Measurements from ENCODE around the gene RPAP2. TPM values are rescaled to one million over a fixed set of nuclear protein-coding genes. Genes with fewer than 3 reads are reported as not detected.
"Not testable (repeated sequence)": the region's sequence is repeated elsewhere in the genome, so short reads cannot be mapped to it uniquely, and the experiment has no call there.

RPAP2 gene
- total and polyA plus RNA-seq, 7 experiments from 2014 or later, result 21.3 to 50.7 (median 29.6) TPM

GRCh38 chr1:92424381-92424780 is 125.5 kb downstream of the RPAP2 start:
- H3K9me3 Mint-ChIP-seq, result peaks cover 0 to 2% (median 0%) of the 10 kb centered on the region in 11 donors
- no peak overlapping the region for H3K4me3 Mint-ChIP-seq
- H3K36me3 Mint-ChIP-seq, result peaks cover 0 to 2% (median 0%) of the 10 kb centered on the region in 5 donors
- Histone ChIP-seq H3K9me3 (ENCODE audit: control insufficient read depth in 2 of 3, low read length in 3 of 3) (no peaks in the 10 kb centered on the region), H3K4me1 (ENCODE audit: control insufficient read depth in 2 of 2, insufficient read depth in 2 of 2, low read length in 2 of 2) (no peaks in the 10 kb centered on the region), H3K27me3 (ENCODE audit: control insufficient read depth in 2 of 2, insufficient read depth in 2 of 2, low read length in 2 of 2) (no peaks in the 10 kb centered on the region), H3K4me3 (ENCODE audit: low read length) (no peak overlapping the region), H3K27ac (ENCODE audit: low read depth, low read length) (no peak overlapping the region), H3K36me3 (ENCODE audit: control insufficient read depth in 2 of 3, insufficient read depth in 3 of 3, low read length in 3 of 3) (no peaks in the 10 kb centered on the region)
- peaks cover 0 to 8% (median 0%) of the 10 kb centered on the region in 7 donors for H3K4me1 Mint-ChIP-seq
- POLR2A ChIA-PET, result no interaction called here
- ATAC-seq (no peak), DNase-seq (no peak)
- no peaks in the 10 kb centered on the region for H3K27me3 Mint-ChIP-seq
- CTCF ChIA-PET, result no interaction called here
- peak overlapping the region in 2 of 9 donors; percentile 28 to 66 for H3K27ac Mint-ChIP-seq
- intact Hi-C loops (cut with micrococcal nuclease), result no loop called here

GRCh38 chr1:92425617-92426016 is 126.8 kb downstream of the RPAP2 start:
- ChIA-PET CTCF (no interaction called here), POLR2A (no interaction called here)
- no peak for DNase-seq
- H3K4me3 Mint-ChIP-seq, result no peak overlapping the region
- Histone ChIP-seq H3K9me3 (ENCODE audit: control insufficient read depth in 2 of 3, low read length in 3 of 3) (no peaks in the 10 kb centered on the region), H3K27ac (ENCODE audit: low read depth, low read length) (no peak overlapping the region), H3K4me3 (ENCODE audit: low read length) (no peak overlapping the region), H3K27me3 (ENCODE audit: control insufficient read depth in 2 of 2, insufficient read depth in 2 of 2, low read length in 2 of 2) (no peaks in the 10 kb centered on the region), H3K36me3 (ENCODE audit: control insufficient read depth in 2 of 3, insufficient read depth in 3 of 3, low read length in 3 of 3) (no peaks in the 10 kb centered on the region), H3K4me1 (ENCODE audit: control insufficient read depth in 2 of 2, insufficient read depth in 2 of 2, low read length in 2 of 2) (no peaks in the 10 kb centered on the region)
- H3K36me3 Mint-ChIP-seq, result peaks cover 0 to 2% (median 0%) of the 10 kb centered on the region in 5 donors
- H3K27me3 Mint-ChIP-seq, result no peaks in the 10 kb centered on the region
- peaks cover 0 to 2% (median 0%) of the 10 kb centered on the region in 11 donors for H3K9me3 Mint-ChIP-seq
- intact Hi-C loops (cut with micrococcal nuclease), result no loop called here
- H3K4me1 Mint-ChIP-seq, result peaks cover 0 to 8% (median 0%) of the 10 kb centered on the region in 7 donors
- peak overlapping the region in 2 of 9 donors; percentile 3 to 29 for H3K27ac Mint-ChIP-seq
- ATAC-seq, result no peak

- no peak overlapping the region for H3K4me3 ChIP-seq (ENCODE audit: low read length)
- H3K36me3 ChIP-seq (ENCODE audit: control insufficient read depth in 2 of 3, insufficient read depth in 3 of 3, low read length in 3 of 3), result no peaks in the 10 kb centered on the region
- ChIA-PET CTCF (interaction anchor here (0.7 kb wide), 1 partner anchor 30 kb away, joined by 3 read pairs; no protein-coding TSS in a partner anchor), POLR2A (interaction anchor here (0.6 kb wide), 1 partner anchor 9 kb away, joined by 5 read pairs; no protein-coding TSS in a partner anchor)
- ATAC-seq, result no peak
- H3K4me1 ChIP-seq (ENCODE audit: control insufficient read depth in 2 of 2, insufficient read depth in 2 of 2, low read length in 2 of 2), result no peaks in the 10 kb centered on the region
- no peaks in the 10 kb centered on the region for H3K27me3 ChIP-seq (ENCODE audit: control insufficient read depth in 2 of 2, insufficient read depth in 2 of 2, low read length in 2 of 2)
- Mint-ChIP-seq H3K27me3 (peaks cover 0 to 11% (median 0%) of the 10 kb centered on the region in 5 donors), H3K27ac (no peak overlapping the region), H3K36me3 (peaks cover 0 to 14% (median 0%) of the 10 kb centered on the region in 5 donors), H3K4me3 (no peak overlapping the region), H3K4me1 (peaks cover 0 to 4% (median 0%) of the 10 kb centered on the region in 7 donors), H3K9me3 (peaks cover 0 to 13% (median 2%) of the 10 kb centered on the region in 11 donors)
- H3K9me3 ChIP-seq (ENCODE audit: control insufficient read depth in 2 of 3, low read length in 3 of 3), result no peaks in the 10 kb centered on the region
- no peak for DNase-seq
- no peak overlapping the region for H3K27ac ChIP-seq (ENCODE audit: low read depth, low read length)
- intact Hi-C loops (cut with micrococcal nuclease), result no loop called here
Measured at GRCh38 chr1:92430030-92430429, 131.2 kb downstream of the RPAP2 start.

- intact Hi-C loops (cut with micrococcal nuclease); CTCF ChIA-PET; H3K27me3 ChIP-seq (ENCODE audit: control insufficient read depth in 2 of 2, insufficient read depth in 2 of 2, low read length in 2 of 2); H3K4me3 ChIP-seq (ENCODE audit: low read length); DNase-seq; H3K27ac Mint-ChIP-seq; ATAC-seq; H3K9me3 ChIP-seq (ENCODE audit: control insufficient read depth in 2 of 3, low read length in 3 of 3); POLR2A ChIA-PET; H3K4me1 Mint-ChIP-seq; H3K4me3 Mint-ChIP-seq; H3K4me1 ChIP-seq (ENCODE audit: control insufficient read depth in 2 of 2, insufficient read depth in 2 of 2, low read length in 2 of 2); H3K27ac ChIP-seq (ENCODE audit: low read depth, low read length); H3K36me3 ChIP-seq (ENCODE audit: control insufficient read depth in 2 of 3, insufficient read depth in 3 of 3, low read length in 3 of 3): not testable (repeated sequence)
- Mint-ChIP-seq H3K36me3 (peaks cover 0 to 14% (median 0%) of the 10 kb centered on the region in 5 donors), H3K9me3 (peaks cover 0 to 18% (median 2%) of the 10 kb centered on the region in 11 donors), H3K27me3 (peaks cover 0 to 11% (median 0%) of the 10 kb centered on the region in 5 donors)
Measured at GRCh38 chr1:92434572-92434971, 135.7 kb downstream of the RPAP2 start.

DNA sequence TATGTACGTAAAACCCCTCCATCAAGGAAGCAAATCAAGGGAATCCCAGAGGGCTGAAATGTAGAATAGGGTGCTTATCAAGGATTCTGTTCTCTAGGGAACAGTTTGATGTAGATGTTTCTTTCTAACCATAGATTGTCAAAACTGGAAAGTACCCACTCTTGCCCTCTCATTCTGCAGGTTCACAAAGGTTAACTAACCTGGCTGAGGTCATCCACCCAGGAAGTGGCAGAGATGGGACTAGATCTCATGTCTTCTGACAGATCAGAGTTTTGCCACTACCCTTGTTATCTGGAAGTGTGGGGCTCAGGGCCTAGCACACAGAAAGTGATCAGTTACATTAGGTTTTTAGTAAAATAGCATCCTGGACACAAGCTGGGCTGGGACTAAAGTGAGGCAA is 140.4 kb downstream of the RPAP2 start:
- H3K9me3 ChIP-seq (ENCODE audit: control insufficient read depth in 2 of 3, low read length in 3 of 3), result no peaks in the 10 kb centered on the region
- no peak overlapping the region for H3K27ac ChIP-seq (ENCODE audit: low read depth, low read length)
- no peak overlapping the region for H3K27ac Mint-ChIP-seq
- ChIA-PET CTCF (no interaction called here), POLR2A (no interaction called here)
- ATAC-seq (no peak), DNase-seq (no peak)
- H3K4me1 ChIP-seq (ENCODE audit: control insufficient read depth in 2 of 2, insufficient read depth in 2 of 2, low read length in 2 of 2), result no peaks in the 10 kb centered on the region
- H3K4me3 ChIP-seq (ENCODE audit: low read length), result no peak overlapping the region
- peaks cover 0 to 2% (median 0%) of the 10 kb centered on the region in 5 donors for H3K27me3 Mint-ChIP-seq
- peaks cover 0 to 15% (median 4%) of the 10 kb centered on the region in 7 donors for H3K4me1 Mint-ChIP-seq
- H3K9me3 Mint-ChIP-seq, result peaks cover 0 to 6% (median 0%) of the 10 kb centered on the region in 11 donors
- intact Hi-C loops (cut with micrococcal nuclease), result no loop called here
- H3K36me3 Mint-ChIP-seq, result peaks cover 0 to 5% (median 0%) of the 10 kb centered on the region in 5 donors
- H3K27me3 ChIP-seq (ENCODE audit: control insufficient read depth in 2 of 2, insufficient read depth in 2 of 2, low read length in 2 of 2), result no peaks in the 10 kb centered on the region
- H3K36me3 ChIP-seq (ENCODE audit: control insufficient read depth in 2 of 3, insufficient read depth in 3 of 3, low read length in 3 of 3), result no peaks in the 10 kb centered on the region
- H3K4me3 Mint-ChIP-seq, result no peak overlapping the region

GRCh38 chr1:92441316-92441696 is 142.4 kb downstream of the RPAP2 start:
- Mint-ChIP-seq H3K36me3 (no peaks in the 10 kb centered on the region), H3K4me1 (peaks cover 0 to 20% (median 6%) of the 10 kb centered on the region in 7 donors), H3K9me3 (peaks cover 0 to 1% (median 0%) of the 10 kb centered on the region in 11 donors), H3K27me3 (peaks cover 0 to 5% (median 0%) of the 10 kb centered on the region in 5 donors), H3K4me3 (no peak overlapping the region), H3K27ac (no peak overlapping the region)
- ChIA-PET POLR2A (no interaction called here), CTCF (no interaction called here)
- intact Hi-C loops (cut with micrococcal nuclease), result no loop called here
- Histone ChIP-seq H3K36me3 (ENCODE audit: control insufficient read depth in 2 of 3, insufficient read depth in 3 of 3, low read length in 3 of 3) (no peaks in the 10 kb centered on the region), H3K27me3 (ENCODE audit: control insufficient read depth in 2 of 2, insufficient read depth in 2 of 2, low read length in 2 of 2) (no peaks in the 10 kb centered on the region), H3K4me3 (ENCODE audit: low read length) (no peak overlapping the region), H3K4me1 (ENCODE audit: control insufficient read depth in 2 of 2, insufficient read depth in 2 of 2, low read length in 2 of 2) (no peaks in the 10 kb centered on the region), H3K27ac (ENCODE audit: low read depth, low read length) (no peak overlapping the region), H3K9me3 (ENCODE audit: control insufficient read depth in 2 of 3, low read length in 3 of 3) (no peaks in the 10 kb centered on the region)
- no peak for DNase-seq
- no peak for ATAC-seq

GRCh38 chr1:92441697-92442342 is 143.0 kb downstream of the RPAP2 start:
- no peak overlapping the region for H3K4me3 Mint-ChIP-seq
- no peak for ATAC-seq
- no peak overlapping the region for H3K27ac Mint-ChIP-seq
- Histone ChIP-seq H3K36me3 (ENCODE audit: control insufficient read depth in 2 of 3, insufficient read depth in 3 of 3, low read length in 3 of 3) (no peaks in the 10 kb centered on the region), H3K4me3 (ENCODE audit: low read length) (no peak overlapping the region), H3K27me3 (ENCODE audit: control insufficient read depth in 2 of 2, insufficient read depth in 2 of 2, low read length in 2 of 2) (no peaks in the 10 kb centered on the region), H3K9me3 (ENCODE audit: control insufficient read depth in 2 of 3, low read length in 3 of 3) (no peaks in the 10 kb centered on the region), H3K4me1 (ENCODE audit: control insufficient read depth in 2 of 2, insufficient read depth in 2 of 2, low read length in 2 of 2) (no peaks in the 10 kb centered on the region), H3K27ac (ENCODE audit: low read depth, low read length) (no peak overlapping the region)
- H3K4me1 Mint-ChIP-seq, result peaks cover 0 to 23% (median 6%) of the 10 kb centered on the region in 7 donors
- H3K27me3 Mint-ChIP-seq, result peaks cover 0 to 9% (median 0%) of the 10 kb centered on the region in 5 donors
- H3K9me3 Mint-ChIP-seq, result peaks cover 0 to 1% (median 0%) of the 10 kb centered on the region in 11 donors
- H3K36me3 Mint-ChIP-seq, result no peaks in the 10 kb centered on the region
- ChIA-PET CTCF (no interaction called here), POLR2A (no interaction called here)
- intact Hi-C loops (cut with micrococcal nuclease), result no loop called here
- DNase-seq, result no peak
